Anterior cingulate cortex (tissue), 58 donors: ENCODE results near the gene FMO1.
A peak's percentile ranks its signal among the peaks of the same experiment; 100 is the strongest.
"Not testable (repeated sequence)": the region's sequence is repeated elsewhere in the genome, so short reads cannot be mapped to it uniquely, and the experiment has no call there.

ENCODE experiments used
- DNase-seq, 58 donors: peaks; one replicate each; lab custom pipeline; 2025; lab: John Stamatoyannopoulos, UW

FMO1 gene

GRCh38 chr1:171248302-171248701 lies at the start of gene FMO1:
FMO1 (plus strand) TSS chr1:171248494; CDS start chr1:171258088, 9,594 bp downstream.
- no peak for DNase-seq

- DNase-seq, result no peak
Observed at GRCh38 chr1:171204296-171204695, 44.0 kb upstream of the FMO1 start.

DNA sequence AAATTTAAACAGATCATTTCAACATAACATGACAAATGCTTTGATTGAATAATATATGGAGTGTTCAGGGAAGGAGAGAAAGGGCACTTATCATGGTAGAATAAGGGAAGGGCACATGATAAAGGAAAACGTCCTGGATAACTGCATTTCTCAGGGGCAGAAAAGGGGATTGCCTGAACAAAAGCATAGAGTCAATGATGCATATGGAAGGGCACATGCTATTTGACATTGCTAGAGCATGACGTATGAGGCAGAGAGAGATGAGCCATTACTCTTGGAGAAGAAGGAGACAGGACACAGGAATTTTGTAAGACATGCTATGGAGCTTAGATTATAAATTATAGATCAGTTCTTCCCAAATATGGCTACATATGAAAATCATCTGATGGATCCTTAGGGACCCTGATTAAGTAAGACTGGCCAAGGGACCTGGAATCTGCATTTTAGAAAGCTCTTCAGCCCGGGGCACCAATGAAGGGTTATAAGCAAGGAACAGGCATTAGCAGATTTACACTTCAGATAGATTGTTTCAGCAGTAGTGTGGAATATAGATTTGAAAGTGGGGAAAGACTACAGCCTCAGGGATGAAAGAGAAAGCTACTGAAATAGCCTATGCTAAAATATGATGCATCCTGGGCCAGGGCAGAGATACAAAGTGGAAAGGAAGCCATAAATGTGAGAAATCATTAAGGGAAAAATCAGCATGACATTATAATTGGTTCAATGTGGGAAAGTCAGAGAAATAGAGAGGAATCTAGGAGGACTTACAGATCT lies 41.9 kb upstream of the FMO1 start:
- no peak for DNase-seq

DNA sequence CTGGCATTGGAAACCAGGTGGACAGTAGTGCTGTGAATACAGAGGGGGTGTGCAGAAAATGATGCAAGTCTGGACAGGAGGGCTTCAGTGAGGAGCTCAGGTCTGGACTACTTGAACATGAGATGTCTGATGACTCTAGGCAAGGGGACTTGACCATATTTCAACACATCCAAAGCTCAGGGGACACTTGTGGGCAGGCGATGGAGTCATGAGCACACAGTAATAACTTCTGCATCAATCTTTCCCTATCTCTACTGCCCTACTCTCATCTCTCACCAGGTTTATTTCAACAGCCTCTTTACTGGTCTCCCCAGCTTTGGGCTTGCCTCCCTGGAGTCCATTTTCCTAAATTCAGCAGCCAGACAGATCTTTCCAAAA lies 41.3 kb upstream of the FMO1 start:
- no peak for DNase-seq

DNA sequence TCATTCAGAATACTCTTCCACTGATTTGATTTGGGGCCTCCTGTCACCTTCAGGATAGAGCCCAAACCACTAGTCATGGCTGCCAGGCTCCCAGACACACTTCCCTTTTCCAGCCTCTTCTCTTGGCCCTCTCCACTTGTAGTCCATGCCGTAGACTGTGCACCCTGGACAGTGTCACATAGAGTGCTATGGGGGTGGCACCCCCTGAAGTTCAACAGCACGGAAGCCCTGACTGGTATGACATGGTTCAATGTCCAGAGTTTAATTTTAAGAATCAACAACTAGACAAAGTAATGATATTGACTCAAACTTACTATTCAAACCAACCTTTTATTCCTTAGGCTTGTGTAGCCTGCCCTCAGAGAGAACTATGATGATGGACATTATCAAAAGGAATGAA lies 40.9 kb upstream of the FMO1 start:
- no peak for DNase-seq

GRCh38 chr1:171210355-171210754 lies 37.9 kb upstream of the FMO1 start:
- no peak for DNase-seq

GRCh38 chr1:171212607-171213351 lies 35.5 kb upstream of the FMO1 start:
- DNase-seq, result no peak

DNA sequence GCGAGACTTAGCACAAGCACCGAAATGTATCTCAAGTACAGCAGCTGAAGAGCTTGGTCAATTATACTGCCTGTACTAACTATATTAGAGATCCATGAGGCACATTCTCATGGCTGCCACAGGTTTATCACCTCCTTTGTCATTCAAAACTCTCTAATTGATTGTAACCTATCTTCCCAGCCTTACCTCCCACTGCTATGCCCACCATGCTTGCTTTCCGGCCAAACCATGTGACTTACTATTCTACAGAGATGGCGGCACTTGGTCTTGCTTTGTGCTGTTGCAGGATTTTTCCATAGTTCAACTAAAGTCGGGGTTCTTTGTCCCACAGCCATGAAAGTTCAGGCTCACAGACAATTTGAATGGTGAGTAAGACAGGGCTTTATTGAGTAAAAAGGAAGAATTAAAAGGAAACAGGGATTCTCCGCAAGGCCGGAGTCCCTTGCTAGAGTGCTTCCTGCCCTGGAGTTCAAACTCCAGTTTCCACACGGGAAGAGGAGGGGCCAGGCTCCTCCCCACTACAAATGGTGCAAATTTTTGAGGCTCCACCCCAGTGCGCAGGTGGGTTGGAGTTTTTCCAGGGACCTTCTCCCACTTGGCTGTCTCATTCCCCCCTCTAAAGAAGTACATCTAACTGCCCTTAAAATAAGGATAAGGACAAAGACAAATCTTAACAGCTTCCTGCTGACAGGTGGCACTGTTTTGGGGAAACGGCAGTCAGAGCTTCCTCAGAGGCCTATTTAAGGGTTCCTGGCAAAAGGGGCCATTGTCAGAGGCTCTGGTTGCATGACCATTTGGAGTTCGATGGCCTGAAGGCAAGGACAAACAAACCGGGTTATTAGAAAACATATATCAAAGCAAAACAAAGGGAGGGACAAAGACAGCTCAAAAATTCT lies 34.5 kb upstream of the FMO1 start:
- no peak for DNase-seq

DNA sequence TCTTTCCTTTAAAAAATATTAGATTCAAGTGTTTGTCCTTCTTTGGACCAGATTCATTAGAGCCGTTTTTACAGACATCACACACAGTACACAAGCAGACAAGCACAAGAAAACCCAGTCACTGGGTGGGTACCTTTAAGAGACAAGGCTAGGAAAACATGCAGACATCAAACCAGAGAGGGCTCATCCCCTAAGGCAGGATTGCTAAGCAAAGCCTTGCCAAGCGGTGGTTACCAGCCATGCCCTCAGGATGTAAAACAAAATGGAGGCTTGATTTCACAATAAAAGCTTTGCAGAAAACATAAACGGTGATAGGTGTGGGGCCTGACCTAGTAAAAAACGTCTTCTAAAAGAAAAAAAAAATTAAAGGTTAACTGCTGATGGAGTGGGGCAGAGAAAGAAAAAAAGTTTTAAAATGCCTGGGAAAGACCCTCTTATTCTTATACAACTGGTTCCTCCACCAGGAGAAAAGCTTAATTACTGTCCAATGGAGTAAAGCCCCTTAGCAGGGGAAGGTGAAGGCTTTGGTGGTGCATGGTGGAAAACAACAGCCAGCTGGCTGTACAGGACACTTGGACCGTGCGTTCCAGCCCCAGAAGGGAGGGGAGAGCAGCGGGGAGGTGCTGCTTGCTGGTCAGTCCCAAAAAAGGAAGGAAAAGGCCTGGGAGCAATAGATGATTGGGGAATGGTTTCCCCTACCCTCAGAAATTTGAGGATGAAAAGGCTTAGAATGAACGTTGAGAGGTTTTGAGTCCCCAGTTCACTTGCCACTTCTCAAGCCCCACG lies 30.4 kb upstream of the FMO1 start:
- DNase-seq, result no peak

DNA sequence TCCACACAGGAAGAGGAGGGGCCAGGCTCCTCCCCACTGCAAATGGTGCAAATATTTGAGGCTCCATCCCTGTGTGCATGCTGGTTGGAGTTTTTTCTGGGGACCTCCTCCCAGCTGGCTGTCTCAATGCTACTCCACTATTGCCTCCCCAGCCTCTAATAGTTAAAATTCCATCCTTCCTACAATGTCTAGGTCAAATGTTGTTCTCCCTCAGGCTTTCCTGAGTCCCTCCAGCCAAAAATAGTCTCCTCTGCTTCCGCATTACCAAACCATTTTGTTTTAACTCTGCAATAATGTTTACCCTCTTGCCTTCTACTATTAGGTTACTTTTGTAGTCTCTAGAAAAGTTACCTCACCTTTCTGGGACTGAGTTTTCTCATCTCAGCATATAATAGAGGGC lies 29.6 kb upstream of the FMO1 start:
- DNase-seq, result no peak

GRCh38 chr1:171219346-171220080 lies 28.8 kb upstream of the FMO1 start:
- DNase-seq, result no peak

- no peak for DNase-seq
Observed at GRCh38 chr1:171220081-171220420, 28.2 kb upstream of the FMO1 start.

DNA sequence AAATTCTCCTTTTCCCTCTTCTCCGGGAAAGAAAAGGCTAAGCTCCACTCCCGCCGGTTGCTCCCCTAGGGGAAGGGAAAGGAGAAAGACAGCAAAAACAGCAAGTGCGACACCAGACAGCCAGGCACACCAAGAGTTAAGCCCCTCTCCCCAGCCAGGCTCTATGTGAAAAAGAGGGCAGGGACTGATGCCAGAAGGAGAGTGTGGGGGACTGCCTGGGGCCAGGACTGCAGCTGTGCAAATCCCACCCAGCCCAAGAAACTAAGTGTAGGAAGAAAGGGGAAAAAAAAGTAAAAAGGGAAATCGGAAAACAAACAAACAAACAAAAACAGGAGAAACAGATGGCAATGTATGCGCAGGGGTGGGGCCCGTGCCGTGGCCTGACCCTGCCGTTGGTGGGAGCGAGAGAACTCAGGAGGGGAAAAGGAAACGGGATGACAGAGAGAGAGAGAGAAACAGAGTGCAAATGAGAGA lies 27.7 kb upstream of the FMO1 start:
- peak in 12 of 58 donors; percentile 1 to 51 (median 9) for DNase-seq

DNA sequence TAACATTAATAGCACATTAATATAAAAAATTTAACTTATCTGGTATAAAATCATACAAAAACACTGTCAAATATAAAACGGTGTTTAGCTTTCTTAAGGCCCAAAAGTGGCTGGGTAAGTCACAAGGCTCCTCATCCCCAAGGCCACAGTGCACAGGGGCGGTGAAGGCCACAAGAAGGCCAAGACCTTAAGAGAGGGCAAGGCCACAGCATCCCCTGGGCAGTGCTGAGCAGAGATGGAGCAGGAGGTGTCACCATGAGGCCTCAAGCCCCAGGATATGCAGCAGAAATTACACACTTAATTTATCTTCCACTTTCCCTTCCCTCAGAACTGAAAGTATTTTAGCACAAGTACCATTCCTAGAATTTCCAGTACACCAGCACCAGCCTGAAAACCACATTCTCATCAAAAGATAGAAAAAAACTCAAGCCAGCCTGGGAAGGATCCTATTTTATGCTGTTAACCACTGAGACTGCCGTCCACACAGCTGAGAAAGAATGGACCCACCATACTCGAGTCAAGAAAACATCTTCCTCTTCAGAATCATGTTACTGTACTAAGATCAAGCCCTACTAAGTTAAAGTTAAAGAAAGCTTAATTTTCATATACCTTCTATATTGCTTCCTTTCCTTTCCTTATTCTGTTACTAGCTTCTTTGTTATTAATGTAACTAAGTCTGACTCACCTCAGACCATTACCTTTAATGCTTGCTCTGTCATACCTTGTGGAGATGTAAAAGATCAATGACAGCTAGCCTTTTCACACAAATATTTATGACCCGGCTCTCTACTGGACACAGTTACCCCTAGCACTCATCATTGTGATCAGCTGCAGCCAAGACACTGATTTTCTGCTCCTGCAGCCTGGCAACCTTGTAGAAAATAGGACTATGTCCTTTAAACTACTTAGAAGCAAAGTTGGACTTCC lies 26.4 kb upstream of the FMO1 start:
- DNase-seq, result no peak

DNA sequence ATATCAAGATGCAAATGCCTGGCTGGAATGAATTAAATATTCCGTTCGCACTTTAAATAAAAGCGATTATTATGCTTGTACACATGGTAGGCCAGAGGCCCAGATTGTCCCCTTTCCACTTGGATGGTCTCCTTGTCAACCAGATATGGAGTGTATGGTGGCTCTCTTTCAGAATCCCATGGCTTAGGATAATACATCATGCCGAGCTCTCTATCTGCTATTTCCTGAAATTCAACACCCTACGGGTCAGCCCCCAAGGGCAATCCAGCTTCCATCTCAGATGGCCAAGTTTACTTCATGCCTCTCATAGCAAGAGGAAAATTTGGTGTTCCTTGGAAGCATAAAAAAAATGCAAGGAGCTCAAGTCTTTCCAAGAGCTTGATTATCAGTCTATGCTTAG lies 25.4 kb upstream of the FMO1 start:
- DNase-seq, result no peak

GRCh38 chr1:171224257-171224656 lies 24.0 kb upstream of the FMO1 start:
- not testable (repeated sequence) for DNase-seq

GRCh38 chr1:171226747-171227370 lies 21.4 kb upstream of the FMO1 start:
- peak in 21 of 58 donors; percentile 1 to 57 (median 14) for DNase-seq

DNA sequence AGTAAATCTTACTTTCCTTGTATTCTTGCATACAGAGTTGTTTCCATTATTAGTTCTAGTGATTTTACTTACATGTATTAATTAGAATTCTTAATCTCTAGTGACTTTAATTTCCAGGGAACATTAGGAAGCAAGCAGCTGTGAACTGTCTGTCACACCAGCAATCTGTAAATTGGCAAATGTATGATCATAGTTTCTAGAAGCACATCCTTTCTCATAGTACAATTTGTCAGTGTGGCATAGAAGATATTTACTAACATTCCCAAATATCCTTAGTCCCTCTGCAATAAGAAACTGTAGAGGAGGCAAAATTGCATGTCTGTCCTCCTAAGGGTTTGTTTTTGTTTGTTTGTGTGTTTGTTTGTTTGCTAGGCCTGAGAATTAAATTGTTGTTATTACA lies 17.0 kb upstream of the FMO1 start:
- DNase-seq, result no peak
